Keratinocyte (primary cell): ENCODE measurements around the gene SCAF4. TPM values are rescaled to one million over a fixed set of nuclear protein-coding genes. Genes with fewer than 3 reads are reported as not detected.

Source experiments
- DNase-seq: peaks from one replicate; pipeline ENCODE4 v3.0.0-alpha.2; 2011; ENCODE audit warnings: low read depth, missing footprints, low spot score
- FAIRE-seq: peaks from 2 replicates; lab custom pipeline; 2011; peaks lifted over from hg19 to GRCh38; lab: Jason Lieb, UNC
- H2AFZ ChIP-seq: 2 replicates; pipeline ENCODE4 v1.6.0; 2012; ENCODE audit warnings: low read length, control low read depth, inconsistent platforms; ENCODE audit not compliant: control insufficient read depth
- H3K27ac ChIP-seq: 2 replicates; pipeline ENCODE4 v1.5.1; 2011; ENCODE audit warnings: low read length; ENCODE audit not compliant: control insufficient read depth, insufficient read depth
- H3K27me3 ChIP-seq: 3 replicates; pipeline ENCODE4 v1.6.0; 2011; ENCODE audit warnings: low read length; ENCODE audit not compliant: control insufficient read depth, insufficient read depth; ENCODE audit errors: extremely low read depth
- H3K36me3 ChIP-seq, 2 experiments: 2 replicates in 1 of 2; 3 replicates in 1 of 2; pipeline ENCODE4 v1.5.1; 2011; ENCODE audit warnings: low read length in 2 of 2, mild to moderate bottlenecking in 1 of 2; ENCODE audit not compliant: control insufficient read depth in 2 of 2, insufficient read depth in 2 of 2; ENCODE audit errors: extremely low read depth in 1 of 2
- H3K4me1 ChIP-seq: 3 replicates; pipeline ENCODE4 v1.5.1; 2011; ENCODE audit warnings: low read length; ENCODE audit not compliant: control insufficient read depth, insufficient read depth; ENCODE audit errors: extremely low read depth
- H3K4me2 ChIP-seq: 3 replicates; pipeline ENCODE4 v1.6.0; 2011; ENCODE audit warnings: low read depth, low read length; ENCODE audit not compliant: control insufficient read depth, insufficient read depth; ENCODE audit errors: extremely low read depth
- H3K4me3 ChIP-seq, 3 experiments: fragments of 200-600 bp in 1 of 3; sonication (generic) in 1 of 3; 2 replicates in 2 of 3; 3 replicates in 1 of 3; pipeline ENCODE4 v1.5.1; 2011 to 2016; ENCODE audit warnings: low read length in 3 of 3, mild to moderate bottlenecking in 3 of 3, control low read depth in 2 of 3, inconsistent platforms in 1 of 3, low read depth in 1 of 3, mixed read lengths in 1 of 3, mixed run types in 1 of 3, moderate library complexity in 1 of 3; ENCODE audit not compliant: control insufficient read depth in 2 of 3, insufficient read depth in 2 of 3; ENCODE audit errors: extremely low read depth in 1 of 3
- H3K79me2 ChIP-seq: 2 replicates; pipeline ENCODE4 v1.6.0; 2012; ENCODE audit warnings: low read length; ENCODE audit not compliant: control insufficient read depth, insufficient read depth
- H3K9ac ChIP-seq: 3 replicates; pipeline ENCODE4 v1.6.0; 2011; ENCODE audit warnings: low read length; ENCODE audit not compliant: control insufficient read depth, insufficient read depth; ENCODE audit errors: extremely low read depth
- H3K9me1 ChIP-seq: 3 replicates; pipeline ENCODE4 v1.6.0; 2011; ENCODE audit warnings: low read length; ENCODE audit not compliant: control insufficient read depth, insufficient read depth; ENCODE audit errors: extremely low read depth
- H3K9me3 ChIP-seq: 2 replicates; pipeline ENCODE4 v1.5.1; 2012; ENCODE audit warnings: low read depth, low read length; ENCODE audit not compliant: control insufficient read depth
- H4K20me1 ChIP-seq: 3 replicates; pipeline ENCODE4 v1.6.0; 2011; ENCODE audit warnings: low read length; ENCODE audit not compliant: control insufficient read depth, insufficient read depth; ENCODE audit errors: extremely low read depth
- CTCF ChIP-seq, 3 experiments: IDR thresholded peaks in 1 of 3; conservative IDR thresholded peaks in 1 of 3; optimal IDR thresholded peaks in 1 of 3; 2 replicates in 2 of 3; 3 replicates in 1 of 3; pipeline versions ENCODE3 to v1.5.1; 2011; ENCODE audit warnings: low read length in 3 of 3, mild to moderate bottlenecking in 3 of 3, moderate library complexity in 2 of 3, control low read depth in 1 of 3, inconsistent platforms in 1 of 3; ENCODE audit not compliant: insufficient read depth in 2 of 3; ENCODE audit errors: extremely low read depth in 1 of 3
- EZH2 ChIP-seq: IDR thresholded peaks from one replicate; pipeline ENCODE4 v1.6.1; 2012; ENCODE audit warnings: inconsistent platforms, mild to moderate bottlenecking, low read length, moderate library complexity
- dilution Hi-C: fragments of 300-500 bp; cut with MboI; formaldehyde crosslinking; loops from one replicate; pipeline ENCODE4 v1.7.0; 2020; ENCODE audit warnings: low sequenced_read_pairs; ENCODE audit not compliant: extremely low pct_ligation_motif_present
- polyA plus RNA-seq, 5 experiments: library from polyadenylated mRNA; depleted of rRNA in 3 of 5; stranded (reverse) in 3 of 5; stranded (forward) in 1 of 5; unstranded in 1 of 5; fragments of >200 nt; gene quantifications; 1 replicate in 1 of 5; 2 replicates in 3 of 5; 3 replicates in 1 of 5; pipeline versions ENCODE4 v1.2.1 to v1.2.3, GENCODE V29; 2011 to 2012; ENCODE audit warnings: missing spikeins in 2 of 5, low read depth in 1 of 5, low replicate concordance in 1 of 5

SCAF4 gene
- polyA plus RNA-seq, 1 donor (not counting 4 experiments of a cell fraction or from before 2014, with no cell fraction given) = 7.5 TPM

- peaks cover 35% of the 10 kb centered on the region for H3K4me1 ChIP-seq
- no peak for DNase-seq
- H3K9ac ChIP-seq = no peak overlapping the region
- no peak overlapping the region for H3K27ac ChIP-seq
- no peak overlapping the region for H3K4me3 ChIP-seq
- no peaks in the 10 kb centered on the region for H3K9me3 ChIP-seq
- H3K79me2 ChIP-seq = peaks cover 40% of the 10 kb centered on the region
- no peaks in the 10 kb centered on the region for H3K27me3 ChIP-seq
- no peaks in the 10 kb centered on the region for H3K9me1 ChIP-seq
- no peak overlapping the region for H2AFZ ChIP-seq
- TF ChIP-seq CTCF (optimal IDR thresholded peaks at IDR 0.05 in 1 of 3, IDR thresholded peaks at IDR 0.05 in 1 of 3, conservative IDR thresholded peaks at IDR 0.05 in 1 of 3; ENCODE audit: extremely low read depth in 1 of 3, insufficient read depth in 2 of 3, low read length in 3 of 3) (peak in 1 of 3 experiments; percentile 11), EZH2 (no peak)
- no peaks in the 10 kb centered on the region for H4K20me1 ChIP-seq
- H3K36me3 ChIP-seq = peaks cover 14 to 20% of the 10 kb centered on the region in 2 experiments
- H3K4me2 ChIP-seq = no peak overlapping the region
- FAIRE-seq = no peak
- dilution Hi-C loops = no loop called here
These were observed 66.5 kb downstream of the SCAF4 start for GRCh38 chr21:31665397-31665796.

GRCh38 chr21:31663584-31664249, 68.2 kb downstream of the SCAF4 start:
- H4K20me1 ChIP-seq = no peaks in the 10 kb centered on the region

More at GRCh38 chr21:31663584-31664249, 68.2 kb downstream of the SCAF4 start:
- Histone ChIP-seq H3K4me3 (no peak overlapping the region), H3K36me3 (peaks cover 14 to 17% of the 10 kb centered on the region in 2 experiments), H3K79me2 (peaks cover 47% of the 10 kb centered on the region), H2AFZ (no peak overlapping the region), H3K4me1 (peaks cover 30% of the 10 kb centered on the region), H3K9ac (no peak overlapping the region), H3K4me2 (no peak overlapping the region), H3K27ac (no peak overlapping the region), H3K27me3 (no peaks in the 10 kb centered on the region), H3K9me3 (no peaks in the 10 kb centered on the region), H3K9me1 (no peaks in the 10 kb centered on the region)
- TF ChIP-seq EZH2 = no peak
- TF ChIP-seq CTCF (optimal IDR thresholded peaks at IDR 0.05 in 1 of 3, IDR thresholded peaks at IDR 0.05 in 1 of 3, conservative IDR thresholded peaks at IDR 0.05 in 1 of 3; ENCODE audit: extremely low read depth in 1 of 3, insufficient read depth in 2 of 3, low read length in 3 of 3) = no peak
- FAIRE-seq (no peak), DNase-seq (no peak)
- dilution Hi-C loops = no loop called here
